CD4-positive, CD25-positive, alpha-beta regulatory T cell (primary cell): ENCODE results near the gene ACACA. TPM values are rescaled to one million over a fixed set of nuclear protein-coding genes. Genes with fewer than 3 reads are reported as not detected.
"Not testable (repeated sequence)": the region's sequence is repeated elsewhere in the genome, so short reads cannot be mapped to it uniquely, and the experiment has no call there.

Source experiments
- ATAC-seq, 2 donors: fragments of 150-1000 bp; cut with Tn5 transposase; one replicate each; pipeline ENCODE4 v1.10.0; 2021; ENCODE audit warnings: low read depth in 2 of 2, moderate number of reproducible peaks in 2 of 2, moderate library complexity in 1 of 2
- DNase-seq, 3 donors: peaks; one replicate each; pipeline versions ENCODE4 v3.0.0 to v3.0.0-alpha.2; 2012 to 2022; ENCODE audit warnings: mixed read lengths in 1 of 3
- H3K27ac ChIP-seq: one replicate; pipeline ENCODE4 v1.7.0; 2013; ENCODE audit warnings: mild to moderate bottlenecking, low read length; ENCODE audit not compliant: insufficient read depth, poor library complexity, severe bottlenecking
- H3K27me3 ChIP-seq: one replicate; pipeline ENCODE4 v1.7.0; 2013; ENCODE audit warnings: low read length; ENCODE audit not compliant: control insufficient read depth, insufficient read depth
- H3K36me3 ChIP-seq: one replicate; pipeline ENCODE4 v1.7.0; 2013; ENCODE audit warnings: mild to moderate bottlenecking, low read length, moderate library complexity; ENCODE audit not compliant: control insufficient read depth, insufficient read depth
- H3K4me1 ChIP-seq: 2 replicates; pipeline ENCODE4 v1.7.0; 2013; ENCODE audit warnings: mild to moderate bottlenecking, low read length; ENCODE audit not compliant: insufficient read depth, control insufficient read depth, poor library complexity, severe bottlenecking
- H3K4me3 ChIP-seq: one replicate; pipeline ENCODE4 v1.7.0; 2013; ENCODE audit warnings: low read depth, mild to moderate bottlenecking, low read length, moderate library complexity
- H3K9me3 ChIP-seq, 2 experiments: 1 replicate in 1 of 2; 2 replicates in 1 of 2; pipeline ENCODE4 v1.7.0; 2013; ENCODE audit warnings: low read length in 2 of 2, mild to moderate bottlenecking in 1 of 2, moderate library complexity in 1 of 2; ENCODE audit not compliant: control insufficient read depth in 2 of 2
- H3K27ac Mint-ChIP-seq, 3 donors: one replicate each; pipeline ENCODE4 v1.8.0; 2020 to 2022; ENCODE audit warnings: mild to moderate bottlenecking in 3 of 3, mixed read lengths in 3 of 3, moderate library complexity in 2 of 3
- H3K27me3 Mint-ChIP-seq: one replicate; pipeline ENCODE4 v1.8.0; 2022; ENCODE audit warnings: mild to moderate bottlenecking, mixed read lengths
- H3K36me3 Mint-ChIP-seq: one replicate; pipeline ENCODE4 v1.8.0; 2020; ENCODE audit warnings: mixed read lengths
- H3K4me1 Mint-ChIP-seq, 4 donors: one replicate each; pipeline ENCODE4 v1.8.0; 2020 to 2022; ENCODE audit warnings: mixed read lengths in 4 of 4, mild to moderate bottlenecking in 1 of 4
- H3K4me3 Mint-ChIP-seq, 4 donors: one replicate each; pipeline ENCODE4 v1.8.0; 2020 to 2022; ENCODE audit warnings: mild to moderate bottlenecking in 4 of 4, mixed read lengths in 4 of 4, moderate library complexity in 3 of 4
- H3K9me3 Mint-ChIP-seq, 7 donors: one replicate each; pipeline ENCODE4 v1.8.0; 2020 to 2022; ENCODE audit warnings: mixed read lengths in 7 of 7, mild to moderate bottlenecking in 3 of 7, moderate library complexity in 2 of 7
- polyA plus RNA-seq, 4 donors: library from polyadenylated mRNA; unstranded; fragments of 300-500 nt; fragmentation: Illumina TruSeq; gene quantifications; one replicate each; pipeline ENCODE4 v1.2.3, GENCODE V29; 2021
- total RNA-seq: library from RNA; stranded (reverse); gene quantifications from one replicate; pipeline ENCODE4 v1.2.3, GENCODE V29; 2022

The ACACA gene
- total and polyA plus RNA-seq, 5 donors from 2014 or later, result 7.4 to 42.9 (median 9.6) TPM

- no peak overlapping the region for H3K27ac Mint-ChIP-seq
- peaks cover 1% of the 10 kb centered on the region for H3K4me1 ChIP-seq
- peaks cover 0 to 5% of the 10 kb centered on the region in 2 experiments for H3K9me3 ChIP-seq
- H3K36me3 ChIP-seq, result peaks cover 10% of the 10 kb centered on the region
- H3K4me1 Mint-ChIP-seq, result peaks cover 0 to 5% (median 4%) of the 10 kb centered on the region in 4 donors
- DNase-seq, result no peak
- H3K4me3 Mint-ChIP-seq, result no peak overlapping the region
- H3K27me3 Mint-ChIP-seq, result peaks cover 4% of the 10 kb centered on the region
- H3K27me3 ChIP-seq, result no peaks in the 10 kb centered on the region
- no peak for ATAC-seq
- peaks cover 32% of the 10 kb centered on the region for H3K36me3 Mint-ChIP-seq
- H3K9me3 Mint-ChIP-seq, result peaks cover 0 to 7% (median 2%) of the 10 kb centered on the region in 7 donors
- no peak overlapping the region for H3K4me3 ChIP-seq
- H3K27ac ChIP-seq, result no peak overlapping the region
Measured at GRCh38 chr17:37082985-37083384, 323.7 kb downstream of the ACACA start.

- peaks cover 4% of the 10 kb centered on the region for H3K27me3 Mint-ChIP-seq
Measured at GRCh38 chr17:37082311-37082860, 324.2 kb downstream of the ACACA start.

DNA sequence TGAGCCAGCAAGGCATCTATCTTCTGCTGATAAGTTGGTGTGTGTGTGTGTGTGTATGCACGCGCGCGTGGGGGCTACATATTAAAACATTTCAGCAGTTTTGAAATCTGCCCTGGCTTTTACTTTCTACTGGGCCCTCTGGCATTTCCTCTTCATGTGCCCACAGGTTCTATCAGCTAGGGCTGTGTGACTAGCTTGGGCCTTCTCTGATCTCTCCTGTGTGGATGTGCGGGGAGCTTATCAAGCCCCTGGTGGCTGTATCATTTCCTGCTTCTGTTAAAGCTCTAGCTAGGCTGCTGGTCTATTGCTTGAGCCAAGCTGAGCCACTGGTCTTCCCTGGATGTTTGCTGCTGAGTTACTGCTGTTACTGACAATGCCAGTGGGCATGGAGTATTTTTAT lies 325.3 kb downstream of the ACACA start:
- H3K27ac Mint-ChIP-seq, result no peak overlapping the region
- H3K9me3 Mint-ChIP-seq, result peaks cover 0 to 7% (median 2%) of the 10 kb centered on the region in 7 donors
- H3K36me3 Mint-ChIP-seq, result peaks cover 20% of the 10 kb centered on the region
- DNase-seq, result no peak
- no peak overlapping the region for H3K4me3 Mint-ChIP-seq
- no peak overlapping the region for H3K27ac ChIP-seq
- H3K27me3 Mint-ChIP-seq, result peaks cover 4% of the 10 kb centered on the region
- no peak overlapping the region for H3K4me3 ChIP-seq
- H3K36me3 ChIP-seq, result peaks cover 2% of the 10 kb centered on the region
- peaks cover 0 to 5% of the 10 kb centered on the region in 2 experiments for H3K9me3 ChIP-seq
- no peaks in the 10 kb centered on the region for H3K4me1 ChIP-seq
- no peak for ATAC-seq
- H3K4me1 Mint-ChIP-seq, result no peaks in the 10 kb centered on the region
- no peaks in the 10 kb centered on the region for H3K27me3 ChIP-seq

More at GRCh38 chr17:37082311-37082860, 324.2 kb downstream of the ACACA start:
- no peak for DNase-seq
- Mint-ChIP-seq H3K4me1 (no peaks in the 10 kb centered on the region), H3K36me3 (peaks cover 28% of the 10 kb centered on the region), H3K9me3 (peaks cover 0 to 7% (median 2%) of the 10 kb centered on the region in 7 donors), H3K27ac (peak overlapping the region in 1 of 3 donors; percentile 57), H3K4me3 (no peak overlapping the region)
- Histone ChIP-seq H3K27ac (no peak overlapping the region), H3K27me3 (no peaks in the 10 kb centered on the region), H3K9me3 (peaks cover 0 to 5% of the 10 kb centered on the region in 2 experiments), H3K36me3 (peaks cover 10% of the 10 kb centered on the region), H3K4me3 (no peak overlapping the region), H3K4me1 (no peaks in the 10 kb centered on the region)
- no peak for ATAC-seq

- H3K4me1 ChIP-seq, result no peaks in the 10 kb centered on the region
- Mint-ChIP-seq H3K4me3 (no peak overlapping the region), H3K4me1 (no peaks in the 10 kb centered on the region), H3K36me3 (peaks cover 6% of the 10 kb centered on the region), H3K27ac (no peak overlapping the region), H3K27me3 (peaks cover 4% of the 10 kb centered on the region), H3K9me3 (peaks cover 0 to 7% (median 2%) of the 10 kb centered on the region in 7 donors)
- H3K36me3 ChIP-seq, result peaks cover 2% of the 10 kb centered on the region
- DNase-seq (no peak), ATAC-seq (no peak)
- H3K9me3 ChIP-seq, result peaks cover 0 to 5% of the 10 kb centered on the region in 2 experiments
- H3K4me3 ChIP-seq, result no peak overlapping the region
- no peaks in the 10 kb centered on the region for H3K27me3 ChIP-seq
- H3K27ac ChIP-seq, result no peak overlapping the region
Measured at GRCh38 chr17:37079735-37080134, 326.9 kb downstream of the ACACA start.

DNA sequence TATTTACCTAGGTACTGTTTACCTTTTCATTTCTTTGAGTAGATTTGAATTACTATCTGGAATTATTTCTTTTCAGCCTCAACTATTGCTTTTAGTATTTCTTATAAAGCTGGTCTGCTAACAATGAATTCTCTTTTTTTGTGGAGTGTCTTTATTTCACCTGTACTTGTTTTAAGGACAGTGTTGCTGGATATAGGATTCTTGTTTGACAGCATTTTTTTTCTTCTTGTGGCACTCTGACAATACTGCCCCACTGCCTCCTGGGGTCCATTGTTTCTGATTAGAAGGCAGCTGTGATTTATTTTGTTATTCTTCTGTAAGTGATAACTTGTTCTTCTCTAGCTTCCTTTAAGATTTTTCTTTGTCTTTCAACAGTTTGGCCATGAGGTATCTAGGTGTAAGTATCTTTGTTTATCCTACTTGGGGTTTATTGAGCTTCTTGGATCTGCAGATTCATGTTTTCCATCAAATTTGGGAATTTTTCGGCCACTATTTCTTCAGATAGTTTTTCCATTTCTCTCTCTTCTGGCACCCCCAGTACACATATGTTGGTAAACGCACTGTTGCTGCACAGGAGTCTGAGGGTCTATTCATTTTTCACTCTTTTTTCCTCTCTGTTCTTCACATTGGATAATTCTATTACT lies 327.4 kb downstream of the ACACA start:
- H3K4me3 ChIP-seq, result no peak overlapping the region
- ATAC-seq (no peak), DNase-seq (no peak)
- H3K4me3 Mint-ChIP-seq, result no peak overlapping the region
- peaks cover 6% of the 10 kb centered on the region for H3K36me3 Mint-ChIP-seq
- peaks cover 0 to 7% (median 2%) of the 10 kb centered on the region in 7 donors for H3K9me3 Mint-ChIP-seq
- peaks cover 4% of the 10 kb centered on the region for H3K27me3 Mint-ChIP-seq
- H3K9me3 ChIP-seq, result peaks cover 0 to 5% of the 10 kb centered on the region in 2 experiments
- no peak overlapping the region for H3K27ac ChIP-seq
- H3K27ac Mint-ChIP-seq, result no peak overlapping the region
- no peaks in the 10 kb centered on the region for H3K4me1 Mint-ChIP-seq
- no peaks in the 10 kb centered on the region for H3K4me1 ChIP-seq
- no peaks in the 10 kb centered on the region for H3K36me3 ChIP-seq
- H3K27me3 ChIP-seq, result no peaks in the 10 kb centered on the region

GRCh38 chr17:37073464-37073863 lies 333.2 kb downstream of the ACACA start:
- not testable (repeated sequence) for H3K36me3 ChIP-seq, H3K4me1 ChIP-seq, H3K27ac Mint-ChIP-seq, H3K4me3 Mint-ChIP-seq, DNase-seq, H3K9me3 Mint-ChIP-seq, H3K4me1 Mint-ChIP-seq, H3K9me3 ChIP-seq, H3K27me3 ChIP-seq, H3K4me3 ChIP-seq, ATAC-seq, H3K27me3 Mint-ChIP-seq, H3K36me3 Mint-ChIP-seq, H3K27ac ChIP-seq

- Mint-ChIP-seq H3K27me3 (peaks cover 24% of the 10 kb centered on the region), H3K4me1 (no peaks in the 10 kb centered on the region), H3K4me3 (no peak overlapping the region), H3K36me3 (no peaks in the 10 kb centered on the region), H3K27ac (no peak overlapping the region), H3K9me3 (no peaks in the 10 kb centered on the region)
- H3K27ac ChIP-seq, result no peak overlapping the region
- ATAC-seq (no peak), DNase-seq (no peak)
- no peaks in the 10 kb centered on the region for H3K4me1 ChIP-seq
- H3K27me3 ChIP-seq, result no peaks in the 10 kb centered on the region
- no peaks in the 10 kb centered on the region for H3K9me3 ChIP-seq
- no peaks in the 10 kb centered on the region for H3K36me3 ChIP-seq
- no peak overlapping the region for H3K4me3 ChIP-seq
Measured at GRCh38 chr17:37069087-37069486, 337.5 kb downstream of the ACACA start.

DNA sequence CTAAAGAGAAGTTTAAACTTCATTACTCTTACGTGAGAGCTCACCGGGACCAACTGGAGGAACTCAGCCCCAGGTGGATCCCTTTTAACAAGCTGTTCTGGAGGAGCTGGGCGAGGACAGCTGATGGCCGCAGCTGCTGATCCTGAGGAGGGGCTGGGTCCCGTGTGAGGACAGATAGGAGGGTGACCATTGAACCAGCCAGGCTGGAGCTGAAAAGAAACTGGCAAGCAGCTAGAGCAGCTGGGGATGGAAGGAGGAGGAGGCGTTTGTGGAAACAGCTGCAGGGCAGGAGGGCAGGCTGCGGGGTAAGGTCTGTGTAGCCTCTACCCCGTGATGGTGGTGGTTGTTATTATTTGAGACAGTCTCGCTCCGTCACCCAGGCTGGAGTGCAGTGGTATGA lies 338.4 kb downstream of the ACACA start:
- ATAC-seq, result no peak
- Histone ChIP-seq H3K4me1 (no peaks in the 10 kb centered on the region), H3K27ac (no peak overlapping the region), H3K9me3 (no peaks in the 10 kb centered on the region), H3K36me3 (no peaks in the 10 kb centered on the region), H3K27me3 (no peaks in the 10 kb centered on the region), H3K4me3 (no peak overlapping the region)
- no peaks in the 10 kb centered on the region for H3K36me3 Mint-ChIP-seq
- no peaks in the 10 kb centered on the region for H3K4me1 Mint-ChIP-seq
- peaks cover 24% of the 10 kb centered on the region for H3K27me3 Mint-ChIP-seq
- no peak for DNase-seq
- H3K4me3 Mint-ChIP-seq, result peak overlapping the region in 1 of 4 donors; percentile 31
- no peaks in the 10 kb centered on the region for H3K9me3 Mint-ChIP-seq
- no peak overlapping the region for H3K27ac Mint-ChIP-seq
